ENCODE data around the gene ZDHHC8.
"Not testable (repeated sequence)": the region's sequence is repeated elsewhere in the genome, so short reads cannot be mapped to it uniquely, and the experiment has no call there.

ZDHHC8 gene

DNA sequence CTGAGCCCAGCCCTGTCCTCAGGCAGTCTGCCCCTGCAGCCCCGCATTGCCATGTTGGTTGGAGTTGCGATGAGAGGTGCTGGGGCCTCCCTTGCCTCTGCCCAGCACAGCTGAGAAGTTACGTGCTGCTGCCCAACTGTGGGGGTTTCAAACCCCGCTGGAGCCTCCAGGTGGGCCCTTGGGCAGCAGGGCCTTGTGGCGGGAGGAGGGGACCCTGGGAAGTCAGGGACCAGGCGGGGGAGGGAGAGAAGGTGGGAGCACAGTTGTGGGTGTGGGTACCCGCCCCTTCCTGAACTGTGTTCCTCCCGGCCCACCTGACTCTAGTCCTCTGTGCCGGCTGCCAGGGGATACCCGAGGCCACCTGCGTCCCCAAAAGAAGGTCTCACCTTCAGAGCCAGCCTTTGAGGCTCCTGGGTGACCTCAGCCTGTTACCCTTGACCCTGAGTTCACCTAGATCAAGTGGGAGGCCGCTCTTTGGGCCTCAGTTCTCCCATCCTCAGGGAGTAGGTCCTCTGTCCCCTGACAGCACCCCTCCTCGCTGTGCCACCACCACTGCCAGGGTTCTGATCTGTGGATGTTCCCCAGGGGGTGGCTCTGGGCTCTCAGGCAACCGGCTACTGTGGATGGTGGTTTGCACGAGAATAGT lies 26.9 kb downstream of the ZDHHC8 start:
- Histone ChIP-seq H3K27ac (ENCODE audit: low read depth, low read length) (no peak overlapping the region), H3K27me3 (ENCODE audit: control insufficient read depth, insufficient read depth, low read length) (peaks cover 6% of the 10 kb centered on the region), H3K36me3 (ENCODE audit: control insufficient read depth, insufficient read depth, low read length) (no peaks in the 10 kb centered on the region), H3K9ac (ENCODE audit: low read length) (no peak overlapping the region), H3K4me1 (ENCODE audit: control insufficient read depth, insufficient read depth, low read length) (no peaks in the 10 kb centered on the region), H3K4me3 (ENCODE audit: low read length) (no peak overlapping the region)

DNA sequence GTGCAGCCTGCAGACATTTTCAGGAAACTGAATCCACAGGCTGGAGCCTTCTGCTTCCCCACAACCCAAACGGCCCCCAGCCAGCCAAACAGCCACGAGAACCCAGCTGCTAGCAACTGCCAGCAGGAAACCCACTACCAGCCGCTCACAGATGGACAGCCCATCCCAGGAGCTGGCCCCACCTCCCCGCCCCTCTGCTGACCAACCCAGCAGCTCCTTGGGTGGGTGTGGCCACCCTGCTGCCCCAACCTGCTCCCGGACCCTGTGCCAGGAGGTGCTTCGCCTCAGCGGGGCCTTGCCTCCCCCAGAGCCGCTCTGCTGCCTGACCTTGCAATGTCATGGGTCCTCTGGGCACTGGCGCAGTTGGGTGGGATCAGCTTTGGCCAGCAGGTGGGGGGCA lies 27.5 kb downstream of the ZDHHC8 start:
- no peak overlapping the region for H3K27ac ChIP-seq (ENCODE audit: low read depth, low read length)
- no peak overlapping the region for H3K9ac ChIP-seq (ENCODE audit: low read length)
- peaks cover 6% of the 10 kb centered on the region for H3K27me3 ChIP-seq (ENCODE audit: control insufficient read depth, insufficient read depth, low read length)
- no peaks in the 10 kb centered on the region for H3K4me1 ChIP-seq (ENCODE audit: control insufficient read depth, insufficient read depth, low read length)
- H3K4me3 ChIP-seq (ENCODE audit: low read length) = no peak overlapping the region
- no peaks in the 10 kb centered on the region for H3K36me3 ChIP-seq (ENCODE audit: control insufficient read depth, insufficient read depth, low read length)

DNA sequence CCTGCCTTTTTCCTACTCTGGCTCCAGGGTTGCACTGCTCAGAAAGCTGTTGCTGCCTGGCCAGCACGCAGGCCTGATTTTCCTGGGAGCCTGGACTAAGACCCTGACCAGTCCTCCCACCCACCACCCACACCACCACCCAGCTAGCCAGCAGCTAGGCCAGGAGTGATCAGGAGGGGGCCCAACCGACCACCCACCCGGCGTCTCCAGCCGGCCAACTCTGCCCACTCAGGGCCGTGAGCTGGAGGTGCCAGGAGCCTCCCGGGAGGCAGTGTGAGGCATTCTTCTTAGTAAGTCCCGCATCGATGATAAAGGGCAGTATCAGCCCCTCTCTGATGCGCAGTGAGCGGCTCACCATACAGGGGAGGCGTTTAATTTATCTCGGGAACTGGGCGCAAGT lies 27.9 kb downstream of the ZDHHC8 start:
- H3K27me3 ChIP-seq (ENCODE audit: control insufficient read depth, insufficient read depth, low read length); H3K27ac ChIP-seq (ENCODE audit: low read depth, low read length): not testable (repeated sequence)

DNA sequence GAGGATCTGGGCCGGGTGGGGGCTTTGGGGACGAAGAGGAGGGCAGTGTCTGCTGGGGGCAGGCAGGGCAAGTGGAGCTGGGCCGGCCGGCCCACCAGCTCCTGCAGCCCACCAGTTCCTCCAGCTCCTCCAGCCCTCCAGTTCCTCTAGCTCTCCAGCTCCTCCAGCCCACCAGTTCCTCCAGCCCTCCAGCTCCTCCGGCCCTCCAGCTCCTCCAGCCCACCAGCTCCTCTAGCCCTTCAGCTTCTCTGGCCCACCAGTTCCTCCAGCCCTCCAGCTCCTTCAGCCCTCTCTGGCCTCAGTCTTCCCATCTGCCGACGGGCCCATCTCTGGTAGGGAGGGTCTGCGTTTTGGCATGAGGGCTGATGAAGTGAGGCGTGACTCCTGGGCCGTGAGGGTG lies 28.4 kb downstream of the ZDHHC8 start:
- no peak overlapping the region for H3K27ac ChIP-seq (ENCODE audit: low read depth, low read length)
- H3K27me3 ChIP-seq (ENCODE audit: control insufficient read depth, insufficient read depth, low read length) = peaks cover 6% of the 10 kb centered on the region
- no peak overlapping the region for H3K9ac ChIP-seq (ENCODE audit: low read length)
- H3K4me1 ChIP-seq (ENCODE audit: control insufficient read depth, insufficient read depth, low read length) = no peaks in the 10 kb centered on the region
- H3K4me3 ChIP-seq (ENCODE audit: low read length) = no peak overlapping the region
- H3K36me3 ChIP-seq (ENCODE audit: control insufficient read depth, insufficient read depth, low read length) = no peaks in the 10 kb centered on the region

More for the DNA sequence above, 27.9 kb downstream of the ZDHHC8 start:
- not testable (repeated sequence) for H3K4me1 ChIP-seq (ENCODE audit: control insufficient read depth, insufficient read depth, low read length); H3K9ac ChIP-seq (ENCODE audit: low read length); H3K36me3 ChIP-seq (ENCODE audit: control insufficient read depth, insufficient read depth, low read length); H3K4me3 ChIP-seq (ENCODE audit: low read length)

DNA sequence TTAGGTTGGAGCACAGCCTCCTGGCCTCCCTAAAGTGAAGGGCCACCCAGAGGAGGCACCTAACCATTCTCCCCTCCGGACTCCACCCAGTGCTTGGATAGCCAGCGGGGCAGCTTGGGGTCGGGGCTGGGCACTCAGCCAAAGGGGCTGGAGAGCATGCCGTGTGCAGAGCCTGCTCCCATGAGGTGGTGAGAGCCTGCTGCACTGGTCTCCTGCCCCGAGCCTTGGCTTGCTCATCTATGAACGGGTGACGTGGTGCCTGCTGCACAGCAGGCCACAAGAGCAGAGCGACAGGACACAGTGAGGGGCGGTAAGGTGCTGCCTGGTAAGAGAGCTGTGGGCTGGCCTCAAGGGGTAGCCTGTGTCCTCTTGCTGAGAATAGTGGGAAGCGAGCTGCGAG lies 33.3 kb downstream of the ZDHHC8 start:
- H3K4me1 ChIP-seq (ENCODE audit: control insufficient read depth, insufficient read depth, low read length) = no peaks in the 10 kb centered on the region
- H3K27ac ChIP-seq (ENCODE audit: low read depth, low read length) = no peak overlapping the region
- no peak overlapping the region for H3K9ac ChIP-seq (ENCODE audit: low read length)
- H3K4me3 ChIP-seq (ENCODE audit: low read length) = no peak overlapping the region
- no peaks in the 10 kb centered on the region for H3K27me3 ChIP-seq (ENCODE audit: control insufficient read depth, insufficient read depth, low read length)
- H3K36me3 ChIP-seq (ENCODE audit: control insufficient read depth, insufficient read depth, low read length) = no peaks in the 10 kb centered on the region

DNA sequence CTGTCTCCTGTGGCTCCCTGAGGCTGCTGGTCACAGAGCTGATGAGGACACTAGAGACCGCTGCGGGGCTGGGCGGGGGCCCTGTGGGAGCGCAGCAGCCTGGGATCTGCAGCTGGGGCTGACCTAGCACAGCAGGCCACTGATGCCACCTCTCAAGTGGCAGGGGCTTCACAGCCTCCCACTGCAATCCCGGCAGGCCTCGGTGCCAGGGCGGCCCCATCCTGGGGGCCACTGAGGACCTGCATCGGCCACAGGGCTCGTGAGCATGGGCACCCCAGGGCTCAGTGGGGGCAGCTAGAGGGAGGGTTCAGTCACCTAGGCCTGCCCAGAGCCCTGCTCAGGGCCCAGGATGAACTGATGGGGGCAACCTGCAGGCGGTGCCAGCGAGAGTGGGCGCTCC lies 33.8 kb downstream of the ZDHHC8 start:
- Histone ChIP-seq H3K36me3 (ENCODE audit: control insufficient read depth, insufficient read depth, low read length) (no peaks in the 10 kb centered on the region), H3K27ac (ENCODE audit: low read depth, low read length) (no peak overlapping the region), H3K4me1 (ENCODE audit: control insufficient read depth, insufficient read depth, low read length) (no peaks in the 10 kb centered on the region), H3K9ac (ENCODE audit: low read length) (no peak overlapping the region), H3K4me3 (ENCODE audit: low read length) (no peak overlapping the region), H3K27me3 (ENCODE audit: control insufficient read depth, insufficient read depth, low read length) (no peaks in the 10 kb centered on the region)

DNA sequence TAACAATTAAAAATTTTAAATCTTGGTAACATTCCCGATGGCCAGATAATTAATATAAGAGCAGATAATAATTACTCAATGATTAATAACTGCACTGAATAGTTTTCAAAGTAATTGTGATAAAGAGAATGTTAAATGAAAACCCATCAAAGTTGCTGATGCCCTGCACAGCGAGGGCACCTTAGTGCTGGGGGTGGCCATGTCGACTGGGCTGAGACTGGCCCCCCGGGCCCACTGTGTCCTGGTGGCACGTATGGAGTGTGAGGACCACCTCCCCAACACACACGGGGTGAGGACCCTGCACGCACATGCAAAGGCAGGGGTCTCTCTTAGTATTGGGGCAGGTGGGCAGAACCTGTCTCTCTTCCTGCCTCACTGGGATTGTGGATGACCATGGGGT lies 34.3 kb downstream of the ZDHHC8 start:
- Histone ChIP-seq H3K4me1 (ENCODE audit: control insufficient read depth, insufficient read depth, low read length) (no peaks in the 10 kb centered on the region), H3K4me3 (ENCODE audit: low read length) (no peak overlapping the region), H3K27ac (ENCODE audit: low read depth, low read length) (no peak overlapping the region), H3K9ac (ENCODE audit: low read length) (no peak overlapping the region), H3K36me3 (ENCODE audit: control insufficient read depth, insufficient read depth, low read length) (no peaks in the 10 kb centered on the region), H3K27me3 (ENCODE audit: control insufficient read depth, insufficient read depth, low read length) (no peaks in the 10 kb centered on the region)

DNA sequence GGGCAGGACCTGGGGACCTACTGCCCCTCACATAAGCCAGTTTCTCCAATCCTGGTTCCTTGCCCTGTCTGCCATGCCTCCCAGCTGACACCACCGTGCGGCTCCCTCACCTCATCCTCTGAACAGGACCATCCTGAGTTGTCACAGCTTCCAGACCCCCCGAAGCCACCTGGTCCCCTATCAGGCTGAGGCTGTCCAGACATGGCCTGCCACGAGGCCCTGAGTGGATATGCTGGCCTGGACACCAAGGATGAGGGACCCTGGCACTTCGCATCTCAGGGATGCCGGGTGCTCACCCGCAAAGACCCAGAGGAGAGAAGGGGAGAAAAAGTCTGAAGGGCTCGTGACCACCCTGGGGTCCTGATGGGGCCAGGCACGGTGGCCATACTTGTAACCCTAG lies 35.1 kb downstream of the ZDHHC8 start:
- no peak overlapping the region for H3K27ac ChIP-seq (ENCODE audit: low read depth, low read length)
- no peaks in the 10 kb centered on the region for H3K36me3 ChIP-seq (ENCODE audit: control insufficient read depth, insufficient read depth, low read length)

DNA sequence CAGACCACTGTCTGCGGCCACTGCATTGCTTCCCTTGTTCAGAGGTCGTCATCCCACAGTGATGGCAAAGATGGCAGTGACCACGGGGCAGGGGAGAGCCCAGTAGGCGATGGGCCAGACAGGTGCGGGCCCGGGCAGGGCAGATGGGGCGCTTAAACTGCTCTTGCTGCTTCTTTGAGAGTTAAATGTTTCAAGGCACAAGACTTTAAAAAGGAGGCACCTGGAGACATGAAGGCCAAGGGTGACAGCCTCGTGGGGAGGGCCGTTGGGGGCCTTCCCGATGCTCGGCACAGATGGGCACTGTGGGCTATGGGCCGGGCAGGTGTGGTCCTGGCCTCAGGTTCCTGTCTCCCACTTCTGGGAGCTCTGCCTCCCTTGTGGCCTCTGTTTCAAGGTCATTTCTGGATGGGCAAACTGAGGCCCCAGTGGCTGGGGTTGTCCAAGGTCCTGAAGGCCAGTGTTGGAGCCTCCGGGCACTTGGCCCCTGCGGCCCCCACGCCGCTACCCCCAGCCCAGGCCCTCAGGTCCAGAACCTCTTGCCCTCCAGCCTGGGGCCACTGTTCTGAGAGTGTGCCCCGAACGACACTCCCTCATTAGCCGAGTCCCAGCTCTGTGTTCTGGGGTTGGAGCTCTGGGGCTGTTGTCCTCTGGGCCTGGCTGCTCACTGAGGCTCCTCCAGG lies 36.2 kb downstream of the ZDHHC8 start:
- Histone ChIP-seq H3K27ac (ENCODE audit: low read depth, low read length) (no peak overlapping the region), H3K9ac (ENCODE audit: low read length) (no peak overlapping the region), H3K4me3 (ENCODE audit: low read length) (no peak overlapping the region), H3K27me3 (ENCODE audit: control insufficient read depth, insufficient read depth, low read length) (no peaks in the 10 kb centered on the region), H3K36me3 (ENCODE audit: control insufficient read depth, insufficient read depth, low read length) (no peaks in the 10 kb centered on the region), H3K4me1 (ENCODE audit: control insufficient read depth, insufficient read depth, low read length) (no peaks in the 10 kb centered on the region)

More for the DNA sequence above, 35.1 kb downstream of the ZDHHC8 start:
- no peak overlapping the region for H3K4me3 ChIP-seq (ENCODE audit: low read length)
- H3K9ac ChIP-seq (ENCODE audit: low read length) = no peak overlapping the region
- H3K4me1 ChIP-seq (ENCODE audit: control insufficient read depth, insufficient read depth, low read length) = no peaks in the 10 kb centered on the region
- H3K27me3 ChIP-seq (ENCODE audit: control insufficient read depth, insufficient read depth, low read length) = no peaks in the 10 kb centered on the region

DNA sequence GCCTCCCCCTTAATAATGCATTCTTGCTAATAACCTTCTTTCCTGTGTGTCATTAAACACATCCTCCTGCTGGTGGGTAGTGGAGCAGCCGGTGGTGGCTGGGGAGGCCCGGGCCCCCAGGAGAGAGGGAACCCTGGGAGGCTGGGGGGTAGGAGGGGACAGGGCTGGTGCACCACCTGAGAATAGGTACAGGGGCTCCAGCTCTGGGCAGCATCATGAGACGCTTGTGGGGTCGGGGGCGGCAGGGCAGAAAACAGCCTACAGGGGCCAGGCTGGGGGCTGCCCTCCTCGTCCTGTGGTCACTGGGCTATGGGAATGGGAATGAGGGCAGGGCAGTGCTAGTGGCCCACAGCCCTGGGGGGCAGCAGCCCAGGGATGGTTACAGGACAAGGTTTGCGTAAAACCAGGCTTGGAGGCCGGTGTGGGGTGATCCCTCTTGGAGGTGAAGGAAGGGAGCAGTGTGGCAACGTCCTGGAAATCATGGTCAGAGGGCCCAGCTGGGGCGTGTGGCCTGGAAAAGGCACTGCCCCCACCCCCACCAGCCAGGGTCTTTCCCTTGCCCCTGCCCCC lies 37.7 kb downstream of the ZDHHC8 start:
- no peak overlapping the region for H3K4me3 ChIP-seq (ENCODE audit: low read length)

DNA sequence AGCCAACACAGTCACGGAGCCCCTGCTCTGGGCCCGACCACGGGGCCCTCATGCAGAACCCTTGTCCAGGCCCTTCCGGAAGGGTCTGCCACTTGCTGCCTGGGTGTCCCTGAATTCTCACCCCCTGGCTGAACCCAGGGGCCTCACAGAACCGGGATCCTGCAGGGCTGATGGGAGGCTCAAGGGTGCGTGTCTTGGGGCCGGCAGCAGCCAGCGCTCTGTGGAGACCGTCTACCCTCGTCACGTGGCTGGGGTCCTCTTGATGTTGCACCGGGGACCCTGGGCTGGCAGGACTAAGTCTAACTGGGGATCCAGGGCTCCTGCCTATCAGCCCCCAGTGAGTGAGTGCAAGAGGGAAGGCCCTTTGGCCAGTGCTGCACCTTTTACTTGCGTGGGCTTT lies 38.6 kb downstream of the ZDHHC8 start:
- H3K9ac ChIP-seq (ENCODE audit: low read length) = no peak overlapping the region
- no peak overlapping the region for H3K4me3 ChIP-seq (ENCODE audit: low read length)
- H3K27ac ChIP-seq (ENCODE audit: low read depth, low read length) = no peak overlapping the region
- no peaks in the 10 kb centered on the region for H3K4me1 ChIP-seq (ENCODE audit: control insufficient read depth, insufficient read depth, low read length)
- H3K36me3 ChIP-seq (ENCODE audit: control insufficient read depth, insufficient read depth, low read length) = no peaks in the 10 kb centered on the region
- H3K27me3 ChIP-seq (ENCODE audit: control insufficient read depth, insufficient read depth, low read length) = no peaks in the 10 kb centered on the region

More for the DNA sequence above, 37.7 kb downstream of the ZDHHC8 start:
- no peaks in the 10 kb centered on the region for H3K27me3 ChIP-seq (ENCODE audit: control insufficient read depth, insufficient read depth, low read length)
- no peak overlapping the region for H3K9ac ChIP-seq (ENCODE audit: low read length)
- H3K27ac ChIP-seq (ENCODE audit: low read depth, low read length) = no peak overlapping the region
- no peaks in the 10 kb centered on the region for H3K36me3 ChIP-seq (ENCODE audit: control insufficient read depth, insufficient read depth, low read length)
- H3K4me1 ChIP-seq (ENCODE audit: control insufficient read depth, insufficient read depth, low read length) = no peaks in the 10 kb centered on the region

DNA sequence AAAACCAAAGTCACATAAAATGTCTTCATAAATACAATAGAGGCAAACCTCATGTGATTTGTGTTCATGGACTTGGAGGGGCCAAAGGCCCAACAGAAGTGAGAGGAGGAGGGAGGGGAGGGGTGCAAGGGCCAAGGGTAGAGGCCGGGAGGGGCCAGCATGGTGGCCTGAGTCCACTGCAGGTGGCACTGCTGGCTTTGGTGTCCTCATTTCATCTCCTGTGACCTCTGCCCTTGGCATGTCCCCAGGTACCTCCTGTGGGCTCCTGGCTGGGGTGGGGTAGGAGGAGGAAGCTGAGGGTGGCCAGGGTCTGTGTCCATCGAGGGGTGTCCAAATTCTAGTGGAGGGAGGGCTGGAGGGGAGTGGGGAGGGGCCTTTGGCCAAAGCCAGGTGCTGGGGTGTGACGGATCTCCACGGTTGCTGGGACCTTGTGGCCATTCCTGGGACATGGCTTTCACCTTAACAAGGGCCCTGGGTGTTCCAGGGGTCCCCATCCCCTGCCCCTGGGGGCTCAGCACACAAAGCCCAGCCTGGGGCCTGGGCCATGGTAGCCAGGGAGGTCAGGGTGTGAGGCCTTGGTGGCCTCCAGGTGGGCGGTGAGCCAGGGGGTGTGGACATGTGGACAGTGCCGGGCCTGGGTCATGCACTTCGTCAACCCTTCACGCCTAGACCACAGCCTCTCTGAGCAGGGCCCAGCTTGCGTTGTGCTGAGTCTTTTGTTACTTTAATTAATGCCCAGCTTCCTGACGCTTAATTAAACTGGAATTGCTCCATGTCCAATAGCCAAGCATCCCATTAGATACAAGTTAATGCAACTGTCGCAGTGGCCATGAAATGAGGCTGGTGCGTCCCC lies 39.9 kb downstream of the ZDHHC8 start:
- H3K27me3 ChIP-seq (ENCODE audit: control insufficient read depth, insufficient read depth, low read length) = no peaks in the 10 kb centered on the region
- no peak overlapping the region for H3K4me3 ChIP-seq (ENCODE audit: low read length)
- no peak overlapping the region for H3K9ac ChIP-seq (ENCODE audit: low read length)
- no peaks in the 10 kb centered on the region for H3K36me3 ChIP-seq (ENCODE audit: control insufficient read depth, insufficient read depth, low read length)
- no peaks in the 10 kb centered on the region for H3K4me1 ChIP-seq (ENCODE audit: control insufficient read depth, insufficient read depth, low read length)
- H3K27ac ChIP-seq (ENCODE audit: low read depth, low read length) = no peak overlapping the region
